HG03432 (cell line): ENCODE results near the gene CDC45.
"Not testable (repeated sequence)": the region's sequence is repeated elsewhere in the genome, so short reads cannot be mapped to it uniquely, and the experiment has no call there.

Source experiments
- ATAC-seq: cut with Tn5 transposase; IDR thresholded peaks from one replicate; pipeline ENCODE4 v1.9.1; 2021; ENCODE audit warnings: mild to moderate bottlenecking, moderate library complexity; ENCODE audit not compliant: unreplicated experiment

The CDC45 gene

GRCh38 chr22:19525666-19526065, 45.9 kb downstream of the CDC45 start:
- no peak for ATAC-seq

GRCh38 chr22:19526076-19526701, 46.5 kb downstream of the CDC45 start:
- ATAC-seq: no peak

- ATAC-seq: no peak
Observed at GRCh38 chr22:19526702-19527111, 47.0 kb downstream of the CDC45 start.

GRCh38 chr22:19527321-19527721, 47.6 kb downstream of the CDC45 start:
- ATAC-seq: no peak

- ATAC-seq: no peak
Observed at GRCh38 chr22:19527861-19528417, 48.2 kb downstream of the CDC45 start.

- no peak for ATAC-seq
Observed at GRCh38 chr22:19529811-19530210, 50.1 kb downstream of the CDC45 start.

- no peak for ATAC-seq
Observed at GRCh38 chr22:19530751-19531150, 51.0 kb downstream of the CDC45 start.

- ATAC-seq: not testable (repeated sequence)
Observed at GRCh38 chr22:19531327-19531726, 51.6 kb downstream of the CDC45 start.

- no peak for ATAC-seq
Observed at GRCh38 chr22:19533049-19533626, 53.4 kb downstream of the CDC45 start.

GRCh38 chr22:19533857-19534256, 54.1 kb downstream of the CDC45 start:
- no peak for ATAC-seq

- no peak for ATAC-seq
Observed at GRCh38 chr22:19535001-19535400, 55.3 kb downstream of the CDC45 start.

GRCh38 chr22:19536564-19536963, 56.8 kb downstream of the CDC45 start:
- no peak for ATAC-seq

GRCh38 chr22:19537941-19538488, 58.3 kb downstream of the CDC45 start:
- no peak for ATAC-seq

- no peak for ATAC-seq
Observed at GRCh38 chr22:19540394-19540793, 60.7 kb downstream of the CDC45 start.

- ATAC-seq: no peak
Observed at GRCh38 chr22:19543970-19544708, 64.4 kb downstream of the CDC45 start.

- ATAC-seq: no peak
Observed at GRCh38 chr22:19545935-19546207, 66.2 kb downstream of the CDC45 start.

GRCh38 chr22:19546680-19547079, 67.0 kb downstream of the CDC45 start:
- no peak for ATAC-seq

- no peak for ATAC-seq
Observed at GRCh38 chr22:19547620-19548019, 67.9 kb downstream of the CDC45 start.

GRCh38 chr22:19548427-19548826, 68.7 kb downstream of the CDC45 start:
- ATAC-seq: not testable (repeated sequence)

GRCh38 chr22:19548964-19549363, 69.2 kb downstream of the CDC45 start:
- no peak for ATAC-seq

- no peak for ATAC-seq
Observed at GRCh38 chr22:19549428-19549827, 69.7 kb downstream of the CDC45 start.

- ATAC-seq: no peak
Observed at GRCh38 chr22:19550382-19550781, 70.7 kb downstream of the CDC45 start.
